GM12874 (cell line): Measurements from ENCODE around the gene FBXO8.

Source experiments
- TF ChIP-seq, protein P1 (sequence below): IDR thresholded peaks from 2 replicates; pipeline ENCODE4 v1.5.1; 2011; ENCODE audit warnings: low read depth, mild to moderate bottlenecking, control low read depth, low read length, moderate library complexity; ENCODE audit not compliant: insufficient read depth

Gene FBXO8

GRCh38 chr4:174283507-174284471 is at the start of gene FBXO8, which contains the start of gene CEP44:
TSS of gene FBXO8 (minus strand) at chr4:174283667. CDS start at chr4:174263092, 20,575 bp downstream.
TSS of gene CEP44 (plus strand) at chr4:174283911. CDS start at chr4:174299122, 15,211 bp downstream.
- TF ChIP-seq, protein P1, sequence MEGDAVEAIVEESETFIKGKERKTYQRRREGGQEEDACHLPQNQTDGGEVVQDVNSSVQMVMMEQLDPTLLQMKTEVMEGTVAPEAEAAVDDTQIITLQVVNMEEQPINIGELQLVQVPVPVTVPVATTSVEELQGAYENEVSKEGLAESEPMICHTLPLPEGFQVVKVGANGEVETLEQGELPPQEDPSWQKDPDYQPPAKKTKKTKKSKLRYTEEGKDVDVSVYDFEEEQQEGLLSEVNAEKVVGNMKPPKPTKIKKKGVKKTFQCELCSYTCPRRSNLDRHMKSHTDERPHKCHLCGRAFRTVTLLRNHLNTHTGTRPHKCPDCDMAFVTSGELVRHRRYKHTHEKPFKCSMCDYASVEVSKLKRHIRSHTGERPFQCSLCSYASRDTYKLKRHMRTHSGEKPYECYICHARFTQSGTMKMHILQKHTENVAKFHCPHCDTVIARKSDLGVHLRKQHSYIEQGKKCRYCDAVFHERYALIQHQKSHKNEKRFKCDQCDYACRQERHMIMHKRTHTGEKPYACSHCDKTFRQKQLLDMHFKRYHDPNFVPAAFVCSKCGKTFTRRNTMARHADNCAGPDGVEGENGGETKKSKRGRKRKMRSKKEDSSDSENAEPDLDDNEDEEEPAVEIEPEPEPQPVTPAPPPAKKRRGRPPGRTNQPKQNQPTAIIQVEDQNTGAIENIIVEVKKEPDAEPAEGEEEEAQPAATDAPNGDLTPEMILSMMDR = no peak

- TF ChIP-seq, protein P1 = no peak
Measured at GRCh38 chr4:174332741-174333493, 49.5 kb upstream of the FBXO8 start.

GRCh38 chr4:174324725-174325124 is 41.3 kb upstream of the FBXO8 start:
- TF ChIP-seq, protein P1 = no peak

- TF ChIP-seq, protein P1 = no peak
Measured at GRCh38 chr4:174324236-174324635, 40.8 kb upstream of the FBXO8 start.

DNA sequence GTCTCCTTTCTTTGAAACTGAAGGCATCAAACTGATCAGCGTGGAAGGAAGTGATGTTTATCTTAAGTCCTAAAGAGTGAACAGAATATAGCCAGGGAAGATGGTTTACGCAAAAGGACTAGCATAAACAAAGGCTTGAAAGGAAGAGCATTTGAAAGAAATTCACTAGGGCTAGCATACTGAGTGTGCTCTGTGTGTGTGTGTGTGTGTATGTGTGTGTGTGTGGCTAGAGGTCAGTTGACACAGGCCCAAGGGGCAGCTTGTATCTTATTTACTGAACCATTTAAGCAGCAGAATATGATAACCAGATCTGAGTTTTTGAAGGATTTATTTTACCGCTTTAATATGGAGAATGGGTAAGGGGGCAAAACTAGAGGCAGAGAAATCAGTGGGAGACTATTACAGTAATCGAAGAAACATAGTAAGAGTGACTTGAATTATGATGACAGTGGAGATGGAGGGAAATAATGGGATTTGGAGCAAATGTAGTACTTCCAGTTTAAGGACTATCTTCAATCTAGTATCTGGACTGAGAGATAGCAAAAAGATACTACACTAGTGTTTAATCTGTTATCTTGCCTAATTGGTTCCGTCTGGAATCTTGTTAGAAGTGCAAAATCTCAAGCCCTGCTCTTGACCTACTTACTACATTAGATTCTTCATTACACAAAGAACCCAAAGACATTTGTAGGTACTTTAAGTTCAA is 37.2 kb upstream of the FBXO8 start:
- TF ChIP-seq, protein P1 = no peak

GRCh38 chr4:174318829-174319764 is 35.6 kb upstream of the FBXO8 start:
- TF ChIP-seq, protein P1 = peak; percentile 25; the same call in 1 of the 2 replicates
